ENCODE measurements around the gene STMND1.

STMND1 gene

GRCh38 chr6:17099401-17100059 is 2.3 kb upstream of the STMND1 start:
- DNase-seq = no peak

- DNase-seq = no peak
These were observed 1.0 kb upstream of the STMND1 start for GRCh38 chr6:17100806-17101205.

DNA sequence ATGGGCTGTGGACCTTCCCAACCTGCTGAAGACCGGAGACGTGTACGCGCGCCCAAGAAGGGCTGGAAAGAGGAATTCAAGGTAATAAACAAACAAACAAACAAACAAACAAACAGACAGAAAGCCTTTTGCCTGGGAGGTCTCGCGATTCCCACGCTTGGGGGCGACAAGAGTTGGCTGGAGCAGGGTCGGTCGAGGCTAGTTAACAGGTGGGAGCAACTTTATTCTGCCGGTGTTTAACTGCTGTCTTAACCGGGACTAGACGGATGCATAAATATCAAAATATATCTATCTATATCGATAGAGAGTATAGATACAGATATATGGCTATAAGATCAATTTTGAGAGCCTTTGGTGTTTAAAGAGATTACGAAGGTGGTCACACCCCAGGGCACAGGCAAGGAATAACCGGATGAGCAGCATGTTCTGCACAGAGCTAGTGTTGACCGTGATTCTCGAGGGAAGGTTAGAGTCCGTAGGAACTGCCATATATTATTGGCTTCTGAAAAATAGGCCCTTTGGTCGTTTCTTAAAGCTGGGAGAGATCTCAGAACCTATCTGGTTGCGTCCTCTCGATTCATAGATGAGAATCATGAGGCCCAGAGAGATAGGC is 514 bp downstream of the STMND1 start:
- DNase-seq = no peak

GRCh38 chr6:17103715-17104114 is 1.9 kb downstream of the STMND1 start:
- DNase-seq = no peak

GRCh38 chr6:17107863-17108262 is 6.0 kb downstream of the STMND1 start:
- no peak for DNase-seq

DNA sequence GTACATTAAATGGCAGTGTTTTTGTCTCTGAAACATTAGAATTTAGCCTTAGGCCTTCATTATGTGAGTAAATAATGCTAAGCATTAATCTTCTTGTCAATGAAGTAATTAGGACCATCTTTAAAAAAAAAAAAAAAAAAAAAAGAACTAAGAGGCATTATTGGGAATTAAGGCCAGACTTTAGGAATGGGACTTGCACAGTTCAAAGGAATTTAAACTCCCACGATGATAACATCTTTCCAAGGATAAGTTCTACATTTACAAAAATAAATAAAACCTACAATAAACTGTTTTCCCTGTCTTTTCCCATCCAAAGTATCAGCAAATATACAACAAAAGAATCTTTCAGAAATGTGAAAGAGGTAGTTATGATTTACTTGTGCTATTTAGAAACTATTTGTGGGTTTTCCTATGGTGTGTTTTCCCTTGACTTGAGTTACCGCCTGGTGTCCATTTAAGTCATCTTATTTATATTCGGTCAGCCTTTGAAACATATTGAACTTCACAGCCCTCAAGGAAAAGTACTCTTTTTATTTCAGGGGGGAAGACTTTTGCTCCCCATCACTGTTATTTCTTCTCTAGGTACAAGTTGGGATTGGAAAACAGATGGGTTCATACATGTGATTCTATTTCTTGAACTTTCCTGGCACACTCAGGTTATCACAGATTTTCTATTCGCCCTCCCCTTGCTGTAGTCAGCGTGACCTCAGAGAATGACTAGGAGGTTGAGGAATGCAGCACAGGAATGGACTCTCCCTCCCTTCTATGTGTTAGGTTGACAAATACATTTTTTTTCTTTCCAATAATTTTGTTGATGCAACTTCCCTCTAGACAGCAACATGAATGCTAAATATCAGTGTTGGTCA is 13.6 kb downstream of the STMND1 start:
- no peak for DNase-seq

DNA sequence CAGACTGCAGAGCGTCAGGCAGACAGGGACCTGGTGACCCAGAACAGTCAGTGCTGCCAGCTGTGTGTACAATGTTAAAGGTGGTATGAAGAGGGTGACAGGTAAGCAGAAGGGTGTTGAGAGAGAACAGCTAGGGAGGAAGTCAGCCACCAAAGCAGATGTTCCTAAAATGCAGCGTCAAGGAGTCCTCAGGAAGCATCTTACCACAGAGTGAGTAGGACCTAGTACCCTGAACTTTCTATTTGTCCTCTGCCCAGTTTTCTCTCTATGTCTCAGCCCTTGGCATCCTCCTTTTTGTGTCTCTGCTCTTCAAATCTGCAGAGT is 14.2 kb downstream of the STMND1 start:
- DNase-seq = no peak

- no peak for DNase-seq
These were observed 18.2 kb downstream of the STMND1 start for GRCh38 chr6:17120019-17120418.

DNA sequence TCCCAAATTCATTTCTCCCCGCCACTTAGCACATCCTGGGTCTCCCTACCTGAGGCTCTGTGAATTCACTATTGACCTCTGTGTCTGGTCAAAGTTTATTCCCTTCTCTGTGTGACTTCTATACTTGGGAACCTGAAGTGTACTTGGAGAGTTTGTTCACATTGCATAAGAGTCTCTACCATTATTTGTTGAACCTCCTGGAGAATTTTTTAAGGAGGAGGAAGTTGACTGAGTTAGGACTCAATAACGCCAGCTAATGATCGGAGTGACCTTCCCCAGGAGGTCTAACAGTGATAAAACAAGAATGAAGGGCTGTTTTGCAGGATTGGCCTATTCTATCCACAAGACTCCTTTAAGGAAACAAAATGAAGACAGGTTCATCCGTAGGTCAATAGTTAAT is 23.6 kb downstream of the STMND1 start:
- DNase-seq = no peak

DNA sequence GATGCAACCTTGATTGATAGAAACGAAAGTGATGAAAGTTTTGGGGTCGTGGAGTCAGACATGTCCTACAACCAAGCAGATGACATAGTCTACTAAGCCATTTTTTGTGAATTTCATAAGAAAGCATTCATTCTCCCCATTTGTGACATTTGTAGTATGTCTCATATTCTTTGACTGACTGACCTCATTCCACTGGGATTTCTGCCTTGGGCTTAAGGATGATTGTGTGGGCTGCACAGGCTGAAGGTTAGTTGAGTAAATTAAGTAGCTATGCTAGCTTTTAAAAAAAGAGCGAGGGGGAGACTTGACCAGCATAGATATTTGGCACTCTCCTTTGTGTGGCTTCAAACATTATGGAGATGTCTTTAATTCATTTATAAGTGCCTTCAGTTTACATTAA is 28.9 kb downstream of the STMND1 start:
- DNase-seq = no peak

DNA sequence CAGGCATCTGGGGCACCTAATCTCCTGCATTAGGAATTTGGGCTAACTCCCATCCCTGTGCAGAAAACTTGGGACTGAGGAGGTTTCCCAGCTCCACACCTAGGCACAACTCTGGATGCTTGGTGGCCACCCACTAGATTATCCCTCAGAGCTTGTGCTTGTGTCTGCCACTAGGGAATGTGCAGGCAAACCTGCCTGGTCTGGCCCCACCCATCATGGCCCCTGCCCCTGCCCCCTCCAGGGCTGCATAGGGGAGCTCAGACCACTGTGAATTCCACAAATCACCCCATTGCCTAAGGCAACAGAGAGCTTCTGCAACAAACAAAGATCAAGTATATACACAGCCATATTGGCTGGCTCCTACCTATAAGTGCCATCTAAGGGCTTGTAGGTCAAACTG is 31.1 kb downstream of the STMND1 start:
- no peak for DNase-seq

DNA sequence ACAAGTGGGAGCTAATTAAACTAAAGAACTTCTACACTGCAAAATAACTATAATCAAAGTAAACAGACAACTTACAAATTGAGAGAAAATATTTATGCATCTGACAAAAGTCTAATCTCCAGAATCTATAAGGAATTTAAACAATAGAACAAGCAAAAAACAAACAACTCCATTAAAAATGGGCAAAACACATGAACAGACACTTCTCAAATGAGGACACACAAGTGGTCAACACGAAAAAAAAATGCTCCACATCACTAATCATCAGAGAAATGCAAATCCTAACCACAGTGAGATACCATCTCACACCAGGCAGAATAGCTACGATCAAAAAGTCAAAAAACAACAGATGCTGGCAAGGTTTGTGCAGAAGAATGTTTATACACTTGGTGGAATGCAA is 36.2 kb downstream of the STMND1 start:
- no peak for DNase-seq

DNA sequence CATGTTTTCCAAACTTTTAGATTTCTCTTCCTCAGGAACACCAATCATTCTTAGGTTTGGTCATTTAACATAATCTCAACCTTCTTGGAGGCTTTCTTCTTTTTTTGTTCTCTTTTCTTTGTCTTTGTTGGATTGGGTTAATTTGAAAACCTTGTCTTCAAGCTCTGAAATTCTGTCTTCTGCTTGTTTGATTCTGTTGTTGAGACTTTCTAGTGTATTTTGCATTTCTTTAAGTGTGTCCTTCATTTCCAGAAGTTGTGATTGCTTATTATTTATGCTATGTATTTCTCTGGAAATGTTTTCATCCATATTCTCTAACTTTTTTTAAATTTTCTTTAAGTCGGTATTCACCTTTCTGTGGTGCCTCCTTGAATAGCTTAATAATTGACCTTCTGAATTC is 42.2 kb downstream of the STMND1 start:
- no peak for DNase-seq

GRCh38 chr6:17149571-17149970 is 47.7 kb downstream of the STMND1 start:
- DNase-seq = no peak

DNA sequence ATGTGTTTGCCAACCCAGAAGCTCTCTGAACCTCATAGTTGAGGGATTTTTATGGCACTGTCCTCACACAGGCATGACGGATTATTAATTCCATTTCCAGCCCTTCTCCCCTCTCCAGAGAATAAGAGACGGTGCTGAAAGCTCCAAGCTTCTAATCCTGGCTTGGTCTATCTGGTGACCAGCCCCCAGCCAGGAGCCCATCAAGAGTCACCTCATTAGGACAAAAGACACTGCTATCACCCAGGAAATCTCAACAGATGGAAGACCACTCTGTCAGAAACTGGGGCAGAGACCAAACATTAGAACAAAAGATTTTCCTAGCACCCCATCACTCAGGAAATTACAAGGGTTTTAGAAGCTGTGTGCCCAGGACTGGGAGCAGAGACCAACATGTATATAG is 48.2 kb downstream of the STMND1 start:
- DNase-seq = no peak

DNA sequence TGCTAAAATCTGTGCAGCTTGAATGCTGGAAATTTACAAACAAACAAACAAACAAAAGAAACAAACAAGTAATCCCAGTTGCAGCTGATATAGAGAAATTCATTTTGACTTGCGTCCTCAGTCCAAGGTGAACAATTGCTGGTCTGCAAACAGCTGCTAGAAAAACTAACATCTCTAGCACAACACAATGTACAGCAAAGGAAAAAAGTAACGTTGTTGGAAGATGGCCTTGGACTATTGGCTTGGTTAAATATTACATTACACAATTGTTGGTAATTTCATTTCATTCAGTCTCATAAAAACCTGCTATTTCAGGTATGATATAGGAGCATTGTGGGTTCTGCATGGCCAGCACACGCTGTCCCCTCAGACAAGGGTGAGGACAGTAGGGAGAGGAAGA is 50.0 kb downstream of the STMND1 start:
- DNase-seq = no peak

- no peak for DNase-seq
These were observed 50.9 kb downstream of the STMND1 start for GRCh38 chr6:17152703-17153102.

GRCh38 chr6:17156112-17156921 is 54.5 kb downstream of the STMND1 start:
- peak; percentile 5 for DNase-seq

DNA sequence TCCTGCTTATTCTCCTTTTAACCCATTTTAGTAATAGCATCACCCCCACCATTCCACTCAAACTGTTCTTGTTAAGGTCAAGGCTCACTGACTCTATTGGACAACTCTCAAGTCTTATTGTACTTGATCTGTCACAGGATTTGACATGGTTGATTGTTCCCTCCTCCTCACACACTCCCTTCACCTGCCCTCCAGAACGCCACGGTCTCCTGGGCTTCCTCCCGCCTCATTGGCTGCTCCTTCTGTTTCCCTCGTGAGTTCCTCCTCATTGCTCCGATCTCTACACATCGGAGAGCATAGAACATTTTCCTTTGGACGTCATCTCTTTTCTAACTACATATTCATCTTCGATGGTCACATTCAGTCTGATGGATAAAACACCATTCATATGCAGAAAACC is 55.1 kb downstream of the STMND1 start:
- no peak for DNase-seq

GRCh38 chr6:17157617-17158016 is 55.8 kb downstream of the STMND1 start:
- no peak for DNase-seq

GRCh38 chr6:17159240-17159639 is 57.4 kb downstream of the STMND1 start:
- no peak for DNase-seq

- no peak for DNase-seq
These were observed 59.2 kb downstream of the STMND1 start for GRCh38 chr6:17161076-17161475.

- no peak for DNase-seq
These were observed 63.5 kb downstream of the STMND1 start for GRCh38 chr6:17165383-17165782.
